ENCODE data around the gene HSFX3. TPM values are rescaled to one million over a fixed set of nuclear protein-coding genes. Genes with fewer than 3 reads are reported as not detected.

Gene HSFX3
- total RNA-seq, 1 experiment from 2014 or later = not detected

DNA sequence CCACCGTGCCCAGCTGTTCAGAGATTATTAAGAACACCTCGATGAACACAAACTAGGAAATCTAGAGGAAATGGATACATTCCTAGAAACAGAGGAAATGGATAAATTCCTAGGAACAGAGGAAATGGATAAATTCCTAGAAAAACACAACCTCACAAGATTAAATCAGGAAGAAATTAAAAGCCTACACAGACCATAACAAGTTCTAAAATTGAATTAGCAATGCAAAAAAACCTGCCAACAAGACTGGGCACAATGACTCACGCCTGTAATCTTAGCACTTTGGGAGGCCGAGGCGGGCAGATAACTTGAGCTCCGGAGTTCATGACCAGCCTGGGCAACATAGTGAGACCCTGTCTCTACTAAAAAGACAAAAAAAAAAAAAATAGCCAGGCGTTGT lies 31.5 kb downstream of the HSFX3 start:
- H3K9me3 ChIP-seq (ENCODE audit: low read length) = no peaks in the 10 kb centered on the region
- no peak overlapping the region for H2AFZ ChIP-seq (ENCODE audit: low read length)
- DNase-seq (no peak), ATAC-seq (no peak)
- H3K27ac ChIP-seq (ENCODE audit: low read length) = no peak overlapping the region
- no TSS peak for BruUV-seq (replicated peaks)
- H3K9me2 ChIP-seq (replicated peaks; ENCODE audit: low read length) = no peaks in the 10 kb centered on the region
- no peak overlapping the region for H3K9ac ChIP-seq (ENCODE audit: low read length)
- no peaks in the 10 kb centered on the region for H4K20me1 ChIP-seq (ENCODE audit: low read length)
- intact Hi-C loops (cut with micrococcal nuclease) = no loop called here
- H3K36me3 ChIP-seq (ENCODE audit: low read depth, low read length) = no peaks in the 10 kb centered on the region
- peaks cover 19% of the 10 kb centered on the region for H3K4me1 ChIP-seq (ENCODE audit: insufficient read depth, low read length)
- no peaks in the 10 kb centered on the region for H3K79me2 ChIP-seq (ENCODE audit: low read length)
- ChIA-PET CTCF (no interaction called here), POLR2A (ENCODE audit: unreplicated experiment) (no interaction called here)
- H3K27me3 ChIP-seq (ENCODE audit: low read length) = no peaks in the 10 kb centered on the region
- no peak overlapping the region for H3K4me2 ChIP-seq (ENCODE audit: low read length)
- no peak overlapping the region for H3K4me3 ChIP-seq (ENCODE audit: low read length)
- no peaks in the 10 kb centered on the region for H3F3A ChIP-seq (ENCODE audit: low read length, unreplicated experiment)
- no peak for TF ChIP-seq EZH2 (IDR thresholded peaks at IDR 0.05; ENCODE audit: low read length, unreplicated experiment)
- TF ChIP-seq EZH2phosphoT487 (IDR thresholded peaks at IDR 0.05; ENCODE audit: borderline replicate concordance, low read length) = no peak
- TF ChIP-seq, protein P1, sequence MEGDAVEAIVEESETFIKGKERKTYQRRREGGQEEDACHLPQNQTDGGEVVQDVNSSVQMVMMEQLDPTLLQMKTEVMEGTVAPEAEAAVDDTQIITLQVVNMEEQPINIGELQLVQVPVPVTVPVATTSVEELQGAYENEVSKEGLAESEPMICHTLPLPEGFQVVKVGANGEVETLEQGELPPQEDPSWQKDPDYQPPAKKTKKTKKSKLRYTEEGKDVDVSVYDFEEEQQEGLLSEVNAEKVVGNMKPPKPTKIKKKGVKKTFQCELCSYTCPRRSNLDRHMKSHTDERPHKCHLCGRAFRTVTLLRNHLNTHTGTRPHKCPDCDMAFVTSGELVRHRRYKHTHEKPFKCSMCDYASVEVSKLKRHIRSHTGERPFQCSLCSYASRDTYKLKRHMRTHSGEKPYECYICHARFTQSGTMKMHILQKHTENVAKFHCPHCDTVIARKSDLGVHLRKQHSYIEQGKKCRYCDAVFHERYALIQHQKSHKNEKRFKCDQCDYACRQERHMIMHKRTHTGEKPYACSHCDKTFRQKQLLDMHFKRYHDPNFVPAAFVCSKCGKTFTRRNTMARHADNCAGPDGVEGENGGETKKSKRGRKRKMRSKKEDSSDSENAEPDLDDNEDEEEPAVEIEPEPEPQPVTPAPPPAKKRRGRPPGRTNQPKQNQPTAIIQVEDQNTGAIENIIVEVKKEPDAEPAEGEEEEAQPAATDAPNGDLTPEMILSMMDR (conservative IDR thresholded peaks at IDR 0.05; ENCODE audit: low read depth, low read length) = no peak

DNA sequence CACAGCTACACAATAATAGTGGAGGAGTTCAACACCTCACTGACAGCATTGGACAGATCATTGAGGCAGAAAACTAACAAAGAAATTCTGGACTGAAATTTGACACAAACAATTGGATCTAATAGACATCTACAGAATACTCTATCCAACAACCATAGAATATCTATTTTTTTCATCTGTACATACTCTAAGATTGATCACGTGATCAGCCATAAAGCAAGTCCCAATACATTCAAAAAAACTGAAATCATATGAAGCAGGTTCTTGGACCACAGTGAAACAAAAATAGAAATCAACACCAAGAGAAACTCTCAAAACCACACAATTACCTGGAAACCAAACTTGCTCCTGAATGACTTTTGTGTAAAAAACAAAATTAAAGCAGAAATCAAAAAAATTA lies 32.4 kb downstream of the HSFX3 start:
- Histone ChIP-seq H3K4me2 (ENCODE audit: low read length) (no peak overlapping the region), H3F3A (ENCODE audit: low read length, unreplicated experiment) (no peaks in the 10 kb centered on the region), H3K4me3 (ENCODE audit: low read length) (no peak overlapping the region), H3K9me3 (ENCODE audit: low read length) (no peaks in the 10 kb centered on the region), H2AFZ (ENCODE audit: low read length) (no peak overlapping the region), H4K20me1 (ENCODE audit: low read length) (no peaks in the 10 kb centered on the region), H3K79me2 (ENCODE audit: low read length) (no peaks in the 10 kb centered on the region), H3K9me2 (replicated peaks; ENCODE audit: low read length) (no peaks in the 10 kb centered on the region), H3K4me1 (ENCODE audit: insufficient read depth, low read length) (peaks cover 28% of the 10 kb centered on the region), H3K36me3 (ENCODE audit: low read depth, low read length) (no peaks in the 10 kb centered on the region), H3K9ac (ENCODE audit: low read length) (no peak overlapping the region), H3K27ac (ENCODE audit: low read length) (no peak overlapping the region), H3K27me3 (ENCODE audit: low read length) (no peaks in the 10 kb centered on the region)
- no peak for TF ChIP-seq EZH2 (IDR thresholded peaks at IDR 0.05; ENCODE audit: low read length, unreplicated experiment)
- no peak for TF ChIP-seq EZH2phosphoT487 (IDR thresholded peaks at IDR 0.05; ENCODE audit: borderline replicate concordance, low read length)
- TF ChIP-seq, protein P1 (conservative IDR thresholded peaks at IDR 0.05; ENCODE audit: low read depth, low read length) = no peak
- no peak for DNase-seq
- POLR2A ChIA-PET (ENCODE audit: unreplicated experiment) = interaction anchor here (0.5 kb wide), 1 partner anchor 12 kb away, joined by 6 read pairs; the partner anchor contains the start of gene IDS
- BruUV-seq (replicated peaks) = no TSS peak
- ATAC-seq = no peak
- intact Hi-C loops (cut with micrococcal nuclease) = no loop called here
- CTCF ChIA-PET = no interaction called here

DNA sequence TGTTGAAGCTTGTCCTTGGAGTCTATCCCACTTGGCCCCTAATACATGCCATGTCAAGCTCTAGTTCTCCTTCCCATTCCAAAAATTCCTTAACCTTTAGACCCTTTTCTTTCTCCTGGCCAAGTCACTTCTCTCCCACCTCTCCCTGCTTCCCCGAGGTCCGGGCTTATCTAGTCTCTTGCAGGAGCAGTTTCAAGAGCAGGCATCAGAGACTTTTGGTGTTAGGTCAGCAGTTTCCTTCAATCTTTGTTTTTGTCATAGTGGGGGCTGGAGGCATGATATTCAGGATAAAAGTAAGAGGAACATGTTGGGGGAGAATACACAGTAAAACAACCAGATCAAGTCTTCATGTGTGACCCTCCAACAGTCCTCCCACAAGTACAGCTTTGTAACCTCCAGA lies 33.1 kb downstream of the HSFX3 start:
- ATAC-seq = no peak
- H3K4me3 ChIP-seq (ENCODE audit: low read length) = no peak overlapping the region
- intact Hi-C loops (cut with micrococcal nuclease) = no loop called here
- H3K9me3 ChIP-seq (ENCODE audit: low read length) = no peaks in the 10 kb centered on the region
- TF ChIP-seq, protein P1 (conservative IDR thresholded peaks at IDR 0.05; ENCODE audit: low read depth, low read length) = no peak
- TF ChIP-seq EZH2 (IDR thresholded peaks at IDR 0.05; ENCODE audit: low read length, unreplicated experiment) = no peak
- no peak for TF ChIP-seq EZH2phosphoT487 (IDR thresholded peaks at IDR 0.05; ENCODE audit: borderline replicate concordance, low read length)
- ChIA-PET CTCF (no interaction called here), POLR2A (ENCODE audit: unreplicated experiment) (interaction anchor here (0.5 kb wide), 1 partner anchor 11 kb away, joined by 6 read pairs; the partner anchor contains the start of gene IDS)
- no TSS peak for BruUV-seq (replicated peaks)
- no peaks in the 10 kb centered on the region for H3K9me2 ChIP-seq (replicated peaks; ENCODE audit: low read length)
- H3K27me3 ChIP-seq (ENCODE audit: low read length) = no peaks in the 10 kb centered on the region
- no peak for DNase-seq
- peaks cover 35% of the 10 kb centered on the region for H3K4me1 ChIP-seq (ENCODE audit: insufficient read depth, low read length)
- no peaks in the 10 kb centered on the region for H3F3A ChIP-seq (ENCODE audit: low read length, unreplicated experiment)
- H3K79me2 ChIP-seq (ENCODE audit: low read length) = no peaks in the 10 kb centered on the region
- no peak overlapping the region for H2AFZ ChIP-seq (ENCODE audit: low read length)
- H3K36me3 ChIP-seq (ENCODE audit: low read depth, low read length) = no peaks in the 10 kb centered on the region
- H3K9ac ChIP-seq (ENCODE audit: low read length) = no peak overlapping the region
- no peak overlapping the region for H3K27ac ChIP-seq (ENCODE audit: low read length)
- H4K20me1 ChIP-seq (ENCODE audit: low read length) = no peaks in the 10 kb centered on the region
- H3K4me2 ChIP-seq (ENCODE audit: low read length) = no peak overlapping the region

Data from PC-3 (cell line).